Effector memory CD4-positive, alpha-beta T cell (primary cell): ENCODE measurements around the gene ANGEL1.

Source experiments
- DNase-seq, 3 donors: peaks; one replicate each; pipeline ENCODE4 v3.0.0-alpha.2; 2020
- H3K27ac ChIP-seq: 2 replicates; pipeline ENCODE4 v1.7.0; 2013; ENCODE audit warnings: mild to moderate bottlenecking, low read length, moderate library complexity; ENCODE audit not compliant: insufficient read depth, poor library complexity, severe bottlenecking
- H3K27me3 ChIP-seq: replicated peaks from 2 replicates; pipeline ENCODE4 v1.7.0; 2013; ENCODE audit warnings: mild to moderate bottlenecking, low read length; ENCODE audit not compliant: insufficient read depth, control insufficient read depth, poor library complexity, severe bottlenecking
- H3K36me3 ChIP-seq: 2 replicates; pipeline ENCODE4 v1.7.0; 2013; ENCODE audit warnings: mild to moderate bottlenecking, low read length, moderate library complexity; ENCODE audit not compliant: control insufficient read depth, insufficient read depth
- H3K4me1 ChIP-seq: 2 replicates; pipeline ENCODE4 v1.7.0; 2013; ENCODE audit warnings: low read length, mild to moderate bottlenecking; ENCODE audit not compliant: control insufficient read depth, insufficient read depth, poor library complexity, severe bottlenecking
- H3K4me3 ChIP-seq: 2 replicates; pipeline ENCODE4 v1.7.0; 2013; ENCODE audit warnings: low read length, low read depth, mild to moderate bottlenecking; ENCODE audit not compliant: insufficient read depth, poor library complexity, severe bottlenecking
- H3K9me3 ChIP-seq: 2 replicates; pipeline ENCODE4 v1.7.0; 2013; ENCODE audit warnings: mild to moderate bottlenecking, low read length, moderate library complexity; ENCODE audit not compliant: control insufficient read depth

The ANGEL1 gene

DNA sequence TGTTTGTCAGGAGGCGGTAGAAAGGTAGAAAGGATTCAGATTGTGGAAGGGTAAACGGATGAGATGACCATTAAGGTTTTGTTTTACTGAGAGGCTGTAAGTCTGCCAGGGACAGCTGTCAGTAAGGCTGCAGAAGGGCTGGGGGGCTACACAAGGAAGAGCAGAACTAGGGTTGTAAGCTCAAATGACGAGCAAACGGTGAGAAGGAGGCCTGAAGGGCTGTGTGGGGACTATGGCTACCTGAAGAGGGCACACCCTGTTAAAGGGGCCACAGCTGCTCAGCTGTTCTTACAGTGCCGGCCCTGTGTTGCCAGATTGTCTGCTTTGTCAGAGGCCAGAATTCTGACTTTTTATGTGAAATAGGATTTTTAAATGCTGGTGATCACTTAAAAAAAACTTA, 32.3 kb downstream of the ANGEL1 start:
- H3K36me3 ChIP-seq: peaks cover 7% of the 10 kb centered on the region
- H3K27me3 ChIP-seq: no peaks in the 10 kb centered on the region
- H3K9me3 ChIP-seq: no peaks in the 10 kb centered on the region
- no peak overlapping the region for H3K4me3 ChIP-seq
- no peak overlapping the region for H3K27ac ChIP-seq
- H3K4me1 ChIP-seq: no peaks in the 10 kb centered on the region
- DNase-seq: no peak

DNA sequence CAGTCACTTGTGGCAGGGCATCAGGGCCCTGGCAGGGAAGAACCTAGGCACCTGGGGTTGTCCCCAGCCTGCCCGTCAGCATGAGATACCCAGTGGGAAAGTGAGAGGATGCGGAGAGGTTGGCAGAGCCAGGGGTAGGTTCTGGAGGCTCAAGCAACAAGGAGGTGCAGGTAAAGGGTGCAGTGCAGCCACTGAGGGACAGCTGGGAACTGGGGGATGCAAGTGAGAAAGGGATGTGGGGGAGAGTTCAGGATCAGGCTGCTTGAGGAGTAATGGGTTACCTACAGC, 32.7 kb downstream of the ANGEL1 start:
- Histone ChIP-seq H3K27ac (no peak overlapping the region), H3K4me3 (no peak overlapping the region), H3K4me1 (no peaks in the 10 kb centered on the region), H3K36me3 (peaks cover 7% of the 10 kb centered on the region), H3K9me3 (no peaks in the 10 kb centered on the region), H3K27me3 (no peaks in the 10 kb centered on the region)
- no peak for DNase-seq

DNA sequence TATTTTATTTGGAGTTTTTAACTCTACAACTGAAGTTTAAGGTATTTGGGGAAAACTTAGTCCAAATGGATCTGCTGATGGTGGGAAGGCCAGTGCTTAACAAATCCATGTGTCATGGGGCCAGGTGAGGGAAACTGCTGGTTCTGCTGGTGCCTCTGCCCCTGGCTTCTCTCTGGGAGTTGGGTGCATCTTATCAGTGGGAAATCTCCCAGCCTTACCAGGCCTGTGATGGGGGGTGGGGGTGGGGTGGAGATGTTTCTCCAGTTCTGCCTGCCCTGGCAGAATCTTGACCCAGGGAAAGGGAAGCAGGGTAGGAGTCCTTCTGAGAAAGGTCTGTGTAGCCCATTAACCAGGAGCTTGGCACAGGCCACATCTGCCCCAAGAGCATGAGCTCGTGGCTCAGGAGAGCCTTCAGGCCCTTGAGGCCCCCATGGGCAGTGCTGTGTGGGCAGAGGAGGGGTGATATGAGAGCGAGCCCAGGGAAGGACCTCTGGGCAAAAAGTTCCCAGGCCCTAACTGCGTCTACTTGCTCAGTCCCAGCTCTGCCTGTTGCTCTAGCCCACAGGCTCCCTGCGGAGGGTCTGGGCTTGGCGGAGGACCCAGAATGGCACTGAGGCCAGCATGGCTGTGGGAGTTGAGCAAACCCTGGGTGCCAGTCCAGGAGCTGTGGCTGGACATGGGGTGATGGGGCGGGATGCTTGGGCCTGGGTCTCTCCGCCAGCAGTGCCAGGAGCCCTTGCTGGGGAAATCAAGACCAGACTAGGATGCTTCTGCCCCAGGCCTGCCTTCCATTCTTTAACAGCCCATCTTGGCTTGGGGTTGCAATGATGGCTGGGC, 33.2 kb downstream of the ANGEL1 start:
- H3K4me3 ChIP-seq: no peak overlapping the region
- H3K36me3 ChIP-seq: peaks cover 7% of the 10 kb centered on the region
- DNase-seq: no peak
- H3K27ac ChIP-seq: no peak overlapping the region
- no peaks in the 10 kb centered on the region for H3K27me3 ChIP-seq
- H3K4me1 ChIP-seq: no peaks in the 10 kb centered on the region
- H3K9me3 ChIP-seq: no peaks in the 10 kb centered on the region

DNA sequence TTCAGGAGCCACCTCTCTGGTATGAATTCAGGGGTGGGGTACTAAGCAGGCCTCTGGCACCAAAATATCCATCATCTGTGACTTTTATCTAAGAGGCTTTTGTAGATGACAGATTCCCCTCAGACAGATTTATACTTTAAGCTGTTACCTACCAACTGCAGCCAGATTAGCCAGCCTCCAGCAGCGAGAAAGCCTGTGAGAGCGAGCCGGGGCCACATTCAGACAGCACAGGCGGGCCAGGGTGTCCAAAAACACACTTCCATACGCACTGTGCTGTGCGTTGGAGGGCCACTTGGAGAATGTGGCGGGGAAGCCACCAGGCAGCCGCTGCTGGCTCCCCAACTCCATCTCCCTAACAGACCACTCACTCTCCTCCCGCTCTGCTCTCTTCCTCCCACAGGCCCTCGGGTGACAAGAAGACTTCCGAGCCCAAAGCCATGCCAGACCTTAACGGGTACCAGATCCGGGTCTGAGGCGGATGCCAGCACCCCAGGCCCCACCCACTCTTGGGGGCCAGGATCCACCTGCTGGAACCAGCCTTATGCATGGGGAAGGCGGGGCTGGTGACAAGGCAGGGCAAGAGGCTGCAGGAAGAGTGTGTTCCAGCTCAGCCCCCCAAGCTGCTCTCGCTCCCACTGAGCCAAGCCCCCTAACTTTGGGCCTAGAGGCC, 34.0 kb downstream of the ANGEL1 start:
- no peaks in the 10 kb centered on the region for H3K27me3 ChIP-seq
- no peak overlapping the region for H3K27ac ChIP-seq
- H3K4me1 ChIP-seq: no peaks in the 10 kb centered on the region
- DNase-seq: no peak
- H3K36me3 ChIP-seq: peaks cover 7% of the 10 kb centered on the region
- no peaks in the 10 kb centered on the region for H3K9me3 ChIP-seq
- H3K4me3 ChIP-seq: no peak overlapping the region

DNA sequence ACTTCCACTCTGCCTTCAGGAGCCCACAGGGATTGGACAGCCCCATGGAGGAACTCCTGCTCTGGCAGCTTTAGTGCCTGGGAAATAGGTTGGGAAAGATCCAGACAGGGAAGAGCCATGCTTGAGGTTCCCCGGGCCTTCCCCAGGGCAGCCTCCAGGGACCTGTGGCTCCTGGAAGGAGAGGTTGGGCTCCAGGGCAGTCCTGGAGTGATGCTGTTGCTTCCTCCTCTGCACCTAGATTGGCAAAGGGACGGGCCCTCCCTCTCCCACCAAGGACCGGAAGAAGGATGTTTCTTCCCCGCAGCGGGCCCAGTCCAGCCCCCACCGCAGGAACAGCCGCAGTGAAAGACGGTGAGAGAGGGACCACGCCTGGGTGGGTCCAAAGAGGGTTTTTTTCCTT, 35.0 kb downstream of the ANGEL1 start:
- Histone ChIP-seq H3K27ac (no peak overlapping the region), H3K9me3 (no peaks in the 10 kb centered on the region), H3K4me1 (no peaks in the 10 kb centered on the region), H3K36me3 (peaks cover 7% of the 10 kb centered on the region), H3K27me3 (no peaks in the 10 kb centered on the region), H3K4me3 (no peak overlapping the region)
- DNase-seq: no peak

- no peaks in the 10 kb centered on the region for H3K36me3 ChIP-seq
- H3K4me1 ChIP-seq: no peaks in the 10 kb centered on the region
- DNase-seq: no peak
Observed at GRCh38 chr14:76776428-76777251, 36.0 kb downstream of the ANGEL1 start.

DNA sequence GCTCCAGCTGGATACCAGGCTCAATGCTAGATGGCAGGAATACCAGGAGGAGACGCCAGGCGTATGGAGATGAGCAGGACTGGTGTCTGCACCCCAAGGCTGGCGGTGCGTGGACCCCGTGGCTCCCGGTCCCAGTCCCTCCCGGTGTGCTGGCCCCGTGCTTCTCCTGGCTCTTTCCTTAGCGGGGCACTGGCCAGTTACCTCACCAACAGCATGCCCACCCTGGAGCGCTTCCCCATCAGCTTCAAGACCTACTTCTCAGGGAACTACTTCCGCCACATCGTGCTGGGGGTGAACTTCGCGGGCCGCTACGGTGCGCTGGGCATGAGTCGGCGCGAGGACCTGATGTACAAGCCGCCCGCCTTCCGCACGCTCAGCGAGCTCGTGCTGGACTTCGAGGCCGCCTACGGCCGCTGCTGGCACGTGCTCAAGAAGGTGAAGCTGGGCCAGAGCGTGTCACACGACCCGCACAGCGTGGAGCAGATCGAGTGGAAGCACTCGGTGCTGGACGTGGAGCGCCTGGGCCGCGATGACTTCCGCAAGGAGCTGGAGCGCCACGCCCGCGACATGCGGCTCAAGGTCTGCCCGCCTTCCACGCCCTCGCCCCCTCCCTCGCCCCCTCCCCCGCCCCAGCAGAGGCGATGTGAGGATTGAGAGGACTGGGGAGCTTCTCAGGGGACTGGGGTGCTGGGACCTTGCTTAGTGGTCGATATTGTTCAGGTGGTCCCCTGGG, 36.8 kb downstream of the ANGEL1 start:
- Histone ChIP-seq H3K27me3 (no peaks in the 10 kb centered on the region), H3K9me3 (no peaks in the 10 kb centered on the region), H3K4me1 (no peaks in the 10 kb centered on the region), H3K4me3 (no peak overlapping the region), H3K27ac (no peak overlapping the region), H3K36me3 (no peaks in the 10 kb centered on the region)
- DNase-seq: no peak

More at GRCh38 chr14:76776428-76777251, 36.0 kb downstream of the ANGEL1 start:
- H3K27ac ChIP-seq: no peak overlapping the region
- H3K4me3 ChIP-seq: no peak overlapping the region
- no peaks in the 10 kb centered on the region for H3K9me3 ChIP-seq
- H3K27me3 ChIP-seq: no peaks in the 10 kb centered on the region

DNA sequence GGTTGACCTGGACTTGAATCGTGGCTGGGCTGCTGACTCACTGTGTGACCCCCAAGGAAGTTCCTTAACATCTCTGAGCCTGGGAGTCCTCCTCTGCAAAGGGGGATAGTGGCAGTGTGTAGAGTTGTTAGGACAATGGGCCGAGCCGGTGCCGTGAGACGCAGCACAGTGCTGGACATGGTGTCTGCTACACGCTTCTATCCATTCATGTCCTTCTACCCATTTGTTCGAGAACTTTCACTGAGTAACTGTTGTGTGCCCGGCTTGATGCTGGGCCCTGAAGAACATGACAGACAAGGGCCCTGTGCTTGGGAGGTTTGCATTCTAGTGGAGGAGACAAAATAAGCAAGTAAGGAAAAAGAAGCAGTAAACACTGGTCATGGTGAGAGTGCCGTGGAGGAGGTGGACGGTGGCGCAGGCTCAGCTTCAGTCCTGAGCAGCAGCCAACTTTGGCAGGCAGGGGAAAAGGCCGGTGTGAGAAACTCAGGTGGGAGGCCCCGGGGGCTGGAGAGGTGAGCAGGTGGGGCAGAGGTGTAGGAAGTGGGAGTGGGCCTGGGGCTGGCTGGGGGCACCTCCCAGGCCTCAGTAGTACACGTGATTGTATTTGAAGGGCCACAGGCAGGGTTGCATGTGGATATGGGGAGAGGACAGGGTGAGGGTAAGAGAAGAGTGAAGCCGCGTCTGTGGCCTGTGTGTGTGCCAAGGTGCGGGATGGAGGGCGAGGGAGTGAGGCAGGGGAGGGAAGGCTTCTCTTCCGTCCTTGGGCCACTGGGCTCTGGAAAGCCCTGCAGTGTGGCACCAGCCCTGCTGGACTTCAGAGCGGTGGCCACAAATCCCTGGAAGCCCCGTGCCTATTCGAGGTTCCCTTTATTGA, 37.6 kb downstream of the ANGEL1 start:
- Histone ChIP-seq H3K27me3 (no peaks in the 10 kb centered on the region), H3K4me1 (no peaks in the 10 kb centered on the region), H3K9me3 (no peaks in the 10 kb centered on the region), H3K36me3 (no peaks in the 10 kb centered on the region), H3K4me3 (no peak overlapping the region), H3K27ac (no peak overlapping the region)
- no peak for DNase-seq
